ENCODE measurements around the gene RABEPK. TPM values are rescaled to one million over a fixed set of nuclear protein-coding genes. Genes with fewer than 3 reads are reported as not detected.

The RABEPK gene
- total and polyA plus RNA-seq, 4 donors = 12.7 to 23.9 (median 20.6) TPM

DNA sequence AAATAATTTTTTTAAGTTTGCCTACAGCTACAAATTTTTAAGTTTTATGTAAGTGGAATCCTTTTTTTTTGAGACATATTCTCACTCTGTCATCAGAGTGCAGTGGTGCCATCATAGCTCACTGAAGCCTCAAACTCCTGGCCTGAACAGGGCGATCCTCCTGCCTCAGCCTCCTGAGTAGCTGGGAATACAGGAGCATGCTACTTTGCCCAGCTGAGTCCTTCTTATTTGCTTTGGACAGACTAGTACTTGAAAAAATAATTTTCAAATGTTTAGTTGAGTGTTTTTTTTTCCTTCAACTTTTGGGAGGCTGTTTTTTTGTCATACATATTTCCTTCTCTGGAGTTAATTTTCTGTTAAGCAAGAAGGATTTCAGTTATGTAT is 68.7 kb downstream of the RABEPK start:
- Histone ChIP-seq H3K4me1 (ENCODE audit: control insufficient read depth in 4 of 4, insufficient read depth in 4 of 4, low read length in 3 of 4) (peaks cover 1 to 12% (median 9%) of the 10 kb centered on the region in 4 donors), H3K36me3 (ENCODE audit: control insufficient read depth in 4 of 4, insufficient read depth in 3 of 4, low read depth in 1 of 4, low read length in 3 of 4) (peaks cover 0 to 3% (median 0%) of the 10 kb centered on the region in 4 donors), H3K27me3 (ENCODE audit: control insufficient read depth in 4 of 4, insufficient read depth in 4 of 4, low read length in 3 of 4) (no peaks in the 10 kb centered on the region), H3K9ac (ENCODE audit: low read depth in 1 of 2, low read length in 2 of 2) (no peak overlapping the region), H3K4me3 (ENCODE audit: low read depth in 1 of 3, low read length in 3 of 3) (no peak overlapping the region), H3K9me3 (ENCODE audit: control insufficient read depth in 4 of 4, low read length in 3 of 4) (no peaks in the 10 kb centered on the region), H3K27ac (ENCODE audit: low read depth in 1 of 2, low read length in 2 of 2) (no peak overlapping the region)
- TF ChIP-seq SP1 (IDR thresholded peaks at IDR 0.05) (no peak), FOXA1 (IDR thresholded peaks at IDR 0.05) (no peak), NR2F2 (IDR thresholded peaks at IDR 0.05) (no peak), EGR1 (IDR thresholded peaks at IDR 0.05; ENCODE audit: low read depth in 2 of 2) (no peak), HNF4A (conservative IDR thresholded peaks at IDR 0.05) (no peak), GABPA (IDR thresholded peaks at IDR 0.05 in 1 of 2, conservative IDR thresholded peaks at IDR 0.05 in 1 of 2) (no peak), HNF4G (IDR thresholded peaks at IDR 0.05) (no peak), RXRA (IDR thresholded peaks at IDR 0.05) (no peak), FOXA2 (IDR thresholded peaks at IDR 0.05) (no peak), JUND (IDR thresholded peaks at IDR 0.05) (no peak), YY1 (IDR thresholded peaks at IDR 0.05) (no peak), TAF1 (conservative IDR thresholded peaks at IDR 0.05) (no peak), RAD21 (IDR thresholded peaks at IDR 0.05) (no peak)
- TF ChIP-seq, protein P1, sequence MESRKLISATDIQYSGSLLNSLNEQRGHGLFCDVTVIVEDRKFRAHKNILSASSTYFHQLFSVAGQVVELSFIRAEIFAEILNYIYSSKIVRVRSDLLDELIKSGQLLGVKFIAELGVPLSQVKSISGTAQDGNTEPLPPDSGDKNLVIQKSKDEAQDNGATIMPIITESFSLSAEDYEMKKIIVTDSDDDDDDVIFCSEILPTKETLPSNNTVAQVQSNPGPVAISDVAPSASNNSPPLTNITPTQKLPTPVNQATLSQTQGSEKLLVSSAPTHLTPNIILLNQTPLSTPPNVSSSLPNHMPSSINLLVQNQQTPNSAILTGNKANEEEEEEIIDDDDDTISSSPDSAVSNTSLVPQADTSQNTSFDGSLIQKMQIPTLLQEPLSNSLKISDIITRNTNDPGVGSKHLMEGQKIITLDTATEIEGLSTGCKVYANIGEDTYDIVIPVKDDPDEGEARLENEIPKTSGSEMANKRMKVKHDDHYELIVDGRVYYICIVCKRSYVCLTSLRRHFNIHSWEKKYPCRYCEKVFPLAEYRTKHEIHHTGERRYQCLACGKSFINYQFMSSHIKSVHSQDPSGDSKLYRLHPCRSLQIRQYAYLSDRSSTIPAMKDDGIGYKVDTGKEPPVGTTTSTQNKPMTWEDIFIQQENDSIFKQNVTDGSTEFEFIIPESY (IDR thresholded peaks at IDR 0.05) = no peak
- TF ChIP-seq, protein P2, sequence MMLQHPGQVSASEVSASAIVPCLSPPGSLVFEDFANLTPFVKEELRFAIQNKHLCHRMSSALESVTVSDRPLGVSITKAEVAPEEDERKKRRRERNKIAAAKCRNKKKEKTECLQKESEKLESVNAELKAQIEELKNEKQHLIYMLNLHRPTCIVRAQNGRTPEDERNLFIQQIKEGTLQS (IDR thresholded peaks at IDR 0.05) = no peak
- TF ChIP-seq, protein P3, sequence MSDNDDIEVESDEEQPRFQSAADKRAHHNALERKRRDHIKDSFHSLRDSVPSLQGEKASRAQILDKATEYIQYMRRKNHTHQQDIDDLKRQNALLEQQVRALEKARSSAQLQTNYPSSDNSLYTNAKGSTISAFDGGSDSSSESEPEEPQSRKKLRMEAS (IDR thresholded peaks at IDR 0.05) = no peak
- TF ChIP-seq, protein P4, sequence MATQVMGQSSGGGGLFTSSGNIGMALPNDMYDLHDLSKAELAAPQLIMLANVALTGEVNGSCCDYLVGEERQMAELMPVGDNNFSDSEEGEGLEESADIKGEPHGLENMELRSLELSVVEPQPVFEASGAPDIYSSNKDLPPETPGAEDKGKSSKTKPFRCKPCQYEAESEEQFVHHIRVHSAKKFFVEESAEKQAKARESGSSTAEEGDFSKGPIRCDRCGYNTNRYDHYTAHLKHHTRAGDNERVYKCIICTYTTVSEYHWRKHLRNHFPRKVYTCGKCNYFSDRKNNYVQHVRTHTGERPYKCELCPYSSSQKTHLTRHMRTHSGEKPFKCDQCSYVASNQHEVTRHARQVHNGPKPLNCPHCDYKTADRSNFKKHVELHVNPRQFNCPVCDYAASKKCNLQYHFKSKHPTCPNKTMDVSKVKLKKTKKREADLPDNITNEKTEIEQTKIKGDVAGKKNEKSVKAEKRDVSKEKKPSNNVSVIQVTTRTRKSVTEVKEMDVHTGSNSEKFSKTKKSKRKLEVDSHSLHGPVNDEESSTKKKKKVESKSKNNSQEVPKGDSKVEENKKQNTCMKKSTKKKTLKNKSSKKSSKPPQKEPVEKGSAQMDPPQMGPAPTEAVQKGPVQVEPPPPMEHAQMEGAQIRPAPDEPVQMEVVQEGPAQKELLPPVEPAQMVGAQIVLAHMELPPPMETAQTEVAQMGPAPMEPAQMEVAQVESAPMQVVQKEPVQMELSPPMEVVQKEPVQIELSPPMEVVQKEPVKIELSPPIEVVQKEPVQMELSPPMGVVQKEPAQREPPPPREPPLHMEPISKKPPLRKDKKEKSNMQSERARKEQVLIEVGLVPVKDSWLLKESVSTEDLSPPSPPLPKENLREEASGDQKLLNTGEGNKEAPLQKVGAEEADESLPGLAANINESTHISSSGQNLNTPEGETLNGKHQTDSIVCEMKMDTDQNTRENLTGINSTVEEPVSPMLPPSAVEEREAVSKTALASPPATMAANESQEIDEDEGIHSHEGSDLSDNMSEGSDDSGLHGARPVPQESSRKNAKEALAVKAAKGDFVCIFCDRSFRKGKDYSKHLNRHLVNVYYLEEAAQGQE (IDR thresholded peaks at IDR 0.05) = no peak
- TF ChIP-seq, protein P5, sequence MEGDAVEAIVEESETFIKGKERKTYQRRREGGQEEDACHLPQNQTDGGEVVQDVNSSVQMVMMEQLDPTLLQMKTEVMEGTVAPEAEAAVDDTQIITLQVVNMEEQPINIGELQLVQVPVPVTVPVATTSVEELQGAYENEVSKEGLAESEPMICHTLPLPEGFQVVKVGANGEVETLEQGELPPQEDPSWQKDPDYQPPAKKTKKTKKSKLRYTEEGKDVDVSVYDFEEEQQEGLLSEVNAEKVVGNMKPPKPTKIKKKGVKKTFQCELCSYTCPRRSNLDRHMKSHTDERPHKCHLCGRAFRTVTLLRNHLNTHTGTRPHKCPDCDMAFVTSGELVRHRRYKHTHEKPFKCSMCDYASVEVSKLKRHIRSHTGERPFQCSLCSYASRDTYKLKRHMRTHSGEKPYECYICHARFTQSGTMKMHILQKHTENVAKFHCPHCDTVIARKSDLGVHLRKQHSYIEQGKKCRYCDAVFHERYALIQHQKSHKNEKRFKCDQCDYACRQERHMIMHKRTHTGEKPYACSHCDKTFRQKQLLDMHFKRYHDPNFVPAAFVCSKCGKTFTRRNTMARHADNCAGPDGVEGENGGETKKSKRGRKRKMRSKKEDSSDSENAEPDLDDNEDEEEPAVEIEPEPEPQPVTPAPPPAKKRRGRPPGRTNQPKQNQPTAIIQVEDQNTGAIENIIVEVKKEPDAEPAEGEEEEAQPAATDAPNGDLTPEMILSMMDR (IDR thresholded peaks at IDR 0.05; ENCODE audit: low read depth, low read length, missing input control) = no peak
- no peak for DNase-seq (ENCODE audit: low spot score)
- 97% methylated on average over 1 of the region's 1 CpG for WGBS
